ENCODE data around the gene HNRNPC. TPM values are rescaled to one million over a fixed set of nuclear protein-coding genes. Genes with fewer than 3 reads are reported as not detected.

Gene HNRNPC
- total and polyA plus RNA-seq, 2 of the 8 experiments (the other 6 are each of a cell fraction or from before 2014, with no cell fraction given) = 781 to 1,207 TPM

GRCh38 chr14:21278632-21279031, 9.4 kb upstream of the HNRNPC start:
- Histone ChIP-seq H3K14ac (ENCODE audit: insufficient read length) (no peak overlapping the region), H4K20me1 (replicated peaks in 1 of 2; ENCODE audit: control insufficient read depth in 1 of 2, insufficient read depth in 2 of 2, low read length in 2 of 2) (no peaks in the 10 kb centered on the region), H3K27me3 (replicated peaks in 1 of 4; ENCODE audit: control insufficient read depth in 3 of 4, extremely low read depth in 1 of 4, insufficient read depth in 3 of 4, low read length in 3 of 4) (no peaks in the 10 kb centered on the region), H2BK120ac (replicated peaks; ENCODE audit: low read depth, low read length) (no peak overlapping the region), H4K91ac (replicated peaks; ENCODE audit: insufficient read length, low read length) (no peak overlapping the region), H4K8ac (ENCODE audit: extremely low read depth, insufficient read depth, low read length) (no peak overlapping the region), H2BK15ac (ENCODE audit: low read length) (no peak overlapping the region), H2AK5ac (ENCODE audit: low read depth, low read length) (no peak overlapping the region), H2BK12ac (ENCODE audit: low read depth, low read length) (no peak overlapping the region), H3K9me3 (ENCODE audit: insufficient read depth in 2 of 2, low read depth in 1 of 2, low read length in 1 of 2) (no peaks in the 10 kb centered on the region), H3K18ac (ENCODE audit: extremely low read depth, low read length) (no peak overlapping the region), H3K23ac (ENCODE audit: insufficient read length) (no peak overlapping the region), H3K9ac (replicated peaks in 1 of 4; ENCODE audit: extremely low read depth in 1 of 4, low read depth in 3 of 4, low read length in 3 of 4) (no peak overlapping the region), H3K27ac (ENCODE audit: low read depth, low read length) (no peak overlapping the region), H3K4me3 (ENCODE audit: extremely low read depth in 1 of 4, insufficient read depth in 2 of 4, low read depth in 3 of 4, low read length in 4 of 4) (no peak overlapping the region), H2AFZ (ENCODE audit: low read length) (no peak overlapping the region), H2BK20ac (ENCODE audit: low read length) (no peak overlapping the region), H3K56ac (replicated peaks; ENCODE audit: insufficient read length, low read depth, low read length) (no peak overlapping the region), H4K5ac (ENCODE audit: insufficient read length, low read depth, low read length) (no peak overlapping the region), H3K23me2 (ENCODE audit: low read depth, low read length) (no peaks in the 10 kb centered on the region), H3K79me1 (ENCODE audit: low read depth, low read length) (no peaks in the 10 kb centered on the region), H3K4me1 (replicated peaks in 1 of 4; ENCODE audit: control insufficient read depth in 3 of 4, insufficient read depth in 4 of 4, low read length in 3 of 4) (no peaks in the 10 kb centered on the region), H3K79me2 (ENCODE audit: control insufficient read depth in 1 of 2, insufficient read depth in 2 of 2, low read length in 2 of 2) (no peaks in the 10 kb centered on the region), H3K4ac (replicated peaks; ENCODE audit: insufficient read length, low read depth, low read length) (no peak overlapping the region), H3K36me3 (ENCODE audit: control insufficient read depth in 2 of 4, insufficient read depth in 4 of 4, low read length in 3 of 4) (no peaks in the 10 kb centered on the region), H2BK5ac (ENCODE audit: low read depth, low read length) (no peak overlapping the region), H3K4me2 (ENCODE audit: insufficient read depth in 1 of 2, low read depth in 2 of 2, low read length in 2 of 2) (no peak overlapping the region)
- POLR2A ChIA-PET (ENCODE audit: partially characterized antibody) = interaction anchor here (1.1 to 9.8 kb wide), 4 partner anchors 11 to 27 kb away, joined by 3 to 117 read pairs (median 12); no protein-coding TSS in a partner anchor
- 91% methylated on average over 4 of the region's 4 CpGs; no CpG with 5 or more reads in 1 of the 2 experiments for WGBS, 2 experiments (ENCODE audit: extremely low coverage in 1 of 2, insufficient coverage in 1 of 2, insufficient read length in 1 of 2, insufficient replicate concordance in 2 of 2, low coverage in 1 of 2, low lambda C conversion rate in 2 of 2, missing lambda C conversion rate in 1 of 2)
- FAIRE-seq (no peak), DNase-seq (ENCODE audit: low read depth in 1 of 2, low spot score in 2 of 2) (no peak)
- CTCF ChIA-PET (ENCODE audit: partially characterized antibody) = interaction anchor here (0.8 to 2.1 kb wide), 2 partner anchors 24 to 197 kb away, joined by 3 to 6 read pairs; no protein-coding TSS in a partner anchor
- TF ChIP-seq RXRA (IDR thresholded peaks at IDR 0.05; ENCODE audit: insufficient read depth, low read depth, low read length) (no peak), NRF1 (IDR thresholded peaks at IDR 0.05; ENCODE audit: low read depth, low read length) (no peak)

All from H1 (cell line).